ENCODE measurements around the gene PAQR4. TPM values are rescaled to one million over a fixed set of nuclear protein-coding genes. Genes with fewer than 3 reads are reported as not detected.

The PAQR4 gene
- total RNA-seq, 1 donor from 2014 or later: 10.9 TPM

DNA sequence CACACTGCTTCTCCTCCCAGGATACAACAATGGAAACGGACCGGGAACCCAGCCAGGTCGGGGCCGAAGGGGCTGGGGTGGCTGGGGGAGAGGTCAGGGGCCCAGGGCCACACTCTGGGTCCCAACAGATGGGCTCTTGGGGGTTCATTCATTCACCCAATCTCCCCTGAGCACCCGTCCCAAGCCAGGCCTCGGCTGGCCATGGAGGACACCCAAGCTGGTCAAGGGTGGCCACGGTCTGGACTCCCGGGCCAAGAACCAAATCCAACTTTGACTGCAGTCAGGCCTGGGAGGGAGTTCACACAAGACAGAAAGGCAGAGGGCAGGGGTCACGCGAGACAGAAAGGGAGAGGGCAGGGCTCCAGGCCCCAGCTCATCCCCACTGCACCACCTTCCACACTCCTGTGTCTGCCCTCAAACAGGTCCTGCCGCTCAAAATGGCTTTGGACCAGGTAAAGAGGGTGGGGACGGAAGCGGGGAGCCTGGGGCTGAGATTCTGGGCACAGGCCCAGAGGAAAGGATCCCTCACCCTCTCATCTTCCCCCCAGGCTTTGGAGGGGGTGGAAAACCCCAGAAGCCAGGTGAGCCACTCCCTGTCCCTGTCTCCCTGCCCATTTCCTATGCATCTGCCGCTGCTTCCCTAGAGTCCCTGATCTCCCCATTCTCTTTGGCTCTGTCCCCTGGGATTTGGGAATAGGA, 23.4 kb downstream of the PAQR4 start:
- DNase-seq (ENCODE audit: low spot score): no peak
- intact Hi-C loops (cut with DNase I): no loop called here

DNA sequence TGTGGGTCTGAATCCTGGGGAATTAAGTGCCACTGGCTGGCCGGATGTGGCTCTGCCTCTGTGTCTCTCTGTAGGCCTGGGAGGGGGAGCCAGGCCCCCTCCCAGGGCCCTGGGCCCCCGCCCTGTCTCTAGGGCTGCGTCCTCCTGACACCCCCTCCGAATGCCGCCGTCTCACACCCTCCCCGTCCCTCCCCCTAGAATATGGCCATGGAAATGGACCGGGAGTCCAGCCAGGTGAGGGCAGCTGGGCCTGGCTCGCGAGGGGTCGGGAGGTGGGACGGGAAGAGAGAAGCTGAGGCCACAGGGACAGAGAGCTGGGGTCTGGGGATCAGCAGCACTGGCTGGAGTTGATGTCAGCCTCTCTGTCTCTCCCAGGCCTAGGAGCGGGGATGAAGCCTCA, 27.1 kb downstream of the PAQR4 start:
- intact Hi-C loops (cut with DNase I): no loop called here
- no peak for DNase-seq (ENCODE audit: low spot score)

DNA sequence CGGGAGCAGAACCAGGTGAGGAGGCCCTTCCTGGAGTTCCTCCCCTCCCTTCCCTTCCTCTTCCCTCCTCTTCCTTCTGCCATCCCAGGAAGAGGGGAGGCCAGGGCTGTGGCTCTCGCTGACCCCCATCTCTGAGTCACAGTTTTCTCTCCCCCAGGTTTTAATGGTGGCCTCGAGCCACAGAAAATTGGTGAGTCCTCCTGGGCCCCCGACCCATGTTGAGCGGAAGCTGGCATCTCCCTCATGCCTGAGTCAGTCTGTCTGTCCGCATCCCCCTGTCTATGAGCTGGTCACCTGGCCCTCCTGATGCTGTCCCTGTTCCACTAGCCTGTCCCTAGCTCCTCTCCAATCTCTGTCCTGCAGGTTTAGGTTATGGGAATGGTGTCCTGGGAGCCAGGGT, 30.8 kb downstream of the PAQR4 start:
- intact Hi-C loops (cut with DNase I): no loop called here
- DNase-seq (ENCODE audit: low spot score): no peak

- no peak for DNase-seq (ENCODE audit: low spot score)
These were observed 31.4 kb downstream of the PAQR4 start for GRCh38 chr16:3000540-3000939.

DNA sequence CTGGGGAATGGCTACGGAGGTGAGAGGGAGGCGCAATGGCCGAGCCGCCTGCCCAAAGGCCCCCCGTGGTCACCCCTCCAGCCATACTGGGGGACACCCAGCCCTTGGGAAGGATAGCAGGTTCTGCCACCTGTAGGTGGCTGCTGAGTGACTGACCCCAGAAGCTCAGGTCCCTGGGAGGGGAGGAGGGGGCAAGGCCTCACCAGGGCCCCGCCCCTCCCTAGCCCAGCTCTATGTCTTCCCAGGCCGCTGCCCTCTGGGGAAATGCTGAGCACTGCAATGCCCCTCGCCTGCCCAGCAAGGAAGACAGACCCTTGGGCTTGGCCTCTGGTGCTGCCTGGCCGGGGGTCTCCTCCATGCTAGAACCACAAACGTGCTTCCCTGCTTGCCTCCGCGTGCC, 32.2 kb downstream of the PAQR4 start:
- intact Hi-C loops (cut with DNase I): no loop called here
- no peak for DNase-seq (ENCODE audit: low spot score)

More at GRCh38 chr16:3000540-3000939, 31.4 kb downstream of the PAQR4 start:
- intact Hi-C loops (cut with DNase I): no loop called here

DNA sequence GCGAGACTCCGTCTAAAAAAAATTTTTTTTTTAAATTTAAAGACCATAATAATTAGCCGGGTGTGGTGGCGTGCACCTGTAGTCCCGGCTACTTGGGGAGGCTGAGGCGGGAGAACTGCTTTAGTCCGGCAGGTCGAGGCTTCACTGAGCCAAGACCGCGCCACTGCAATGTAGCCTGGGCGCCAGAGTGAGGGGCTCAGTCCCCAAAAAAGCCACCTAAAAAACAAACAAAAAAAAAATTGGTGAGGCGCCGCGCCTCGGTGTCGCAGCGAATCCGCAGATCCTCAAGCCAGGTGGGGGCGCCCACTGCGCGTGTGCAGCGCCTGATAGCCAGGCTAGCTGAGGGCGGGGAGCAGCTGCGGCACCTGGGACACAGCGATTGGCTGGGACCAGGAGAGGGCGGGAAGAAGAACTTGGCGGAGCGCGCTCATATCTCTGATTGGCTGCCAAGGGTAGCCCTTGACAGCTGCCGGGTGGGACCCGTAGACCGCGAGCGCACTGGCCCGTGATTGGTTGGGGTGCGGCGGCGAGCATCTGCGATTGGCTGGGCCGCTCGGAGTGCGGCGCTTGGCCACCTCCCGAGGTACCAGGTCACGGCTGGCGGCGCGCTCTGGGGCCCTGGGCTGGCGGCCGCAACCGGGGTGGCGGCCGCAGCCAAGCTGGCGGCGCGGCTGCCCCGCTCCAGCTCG, 34.6 kb downstream of the PAQR4 start:
- intact Hi-C loops (cut with DNase I): loop anchor here (2.0 kb wide), 1 partner anchor 17 kb away; the partner anchor contains the start of gene TNFRSF12A
- DNase-seq (ENCODE audit: low spot score): peak; percentile 99

- no peak for DNase-seq (ENCODE audit: low spot score)
- intact Hi-C loops (cut with DNase I): loop anchor here (2.0 kb wide), 1 partner anchor 16 kb away; the partner anchor contains the start of gene TNFRSF12A
These were observed 35.2 kb downstream of the PAQR4 start for GRCh38 chr16:3004319-3004718.

DNA sequence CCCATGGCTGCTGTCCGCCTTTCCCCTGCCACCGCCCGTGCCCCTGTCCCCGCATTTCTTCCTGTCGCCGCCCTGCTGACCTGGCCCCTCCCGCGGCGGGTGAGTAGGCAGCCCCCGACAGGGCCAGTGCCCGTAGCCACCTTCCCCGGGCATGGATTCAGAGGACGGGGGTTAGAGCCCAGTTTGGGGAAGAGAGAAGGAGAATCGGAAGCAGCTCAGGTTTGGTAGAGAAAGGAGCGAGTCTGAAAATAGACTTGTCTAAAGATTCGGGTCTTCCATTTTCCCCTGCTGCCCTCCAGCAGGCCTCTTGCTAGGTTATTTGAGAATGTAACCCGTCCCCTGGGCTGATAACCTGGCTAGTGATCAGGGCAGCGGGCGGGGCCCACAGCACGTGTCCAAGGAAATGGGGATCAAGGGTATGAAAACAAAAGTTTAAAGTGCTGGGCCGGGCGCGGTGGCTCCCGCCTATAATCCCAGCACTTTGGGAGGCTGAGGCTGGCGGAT, 35.7 kb downstream of the PAQR4 start:
- intact Hi-C loops (cut with DNase I): loop anchor here (2.0 kb wide), 1 partner anchor 16 kb away; the partner anchor contains the start of gene TNFRSF12A
- no peak for DNase-seq (ENCODE audit: low spot score)

GRCh38 chr16:3007059-3007956, 38.2 kb downstream of the PAQR4 start:
- no peak for DNase-seq (ENCODE audit: low spot score)
- intact Hi-C loops (cut with DNase I): no loop called here

DNA sequence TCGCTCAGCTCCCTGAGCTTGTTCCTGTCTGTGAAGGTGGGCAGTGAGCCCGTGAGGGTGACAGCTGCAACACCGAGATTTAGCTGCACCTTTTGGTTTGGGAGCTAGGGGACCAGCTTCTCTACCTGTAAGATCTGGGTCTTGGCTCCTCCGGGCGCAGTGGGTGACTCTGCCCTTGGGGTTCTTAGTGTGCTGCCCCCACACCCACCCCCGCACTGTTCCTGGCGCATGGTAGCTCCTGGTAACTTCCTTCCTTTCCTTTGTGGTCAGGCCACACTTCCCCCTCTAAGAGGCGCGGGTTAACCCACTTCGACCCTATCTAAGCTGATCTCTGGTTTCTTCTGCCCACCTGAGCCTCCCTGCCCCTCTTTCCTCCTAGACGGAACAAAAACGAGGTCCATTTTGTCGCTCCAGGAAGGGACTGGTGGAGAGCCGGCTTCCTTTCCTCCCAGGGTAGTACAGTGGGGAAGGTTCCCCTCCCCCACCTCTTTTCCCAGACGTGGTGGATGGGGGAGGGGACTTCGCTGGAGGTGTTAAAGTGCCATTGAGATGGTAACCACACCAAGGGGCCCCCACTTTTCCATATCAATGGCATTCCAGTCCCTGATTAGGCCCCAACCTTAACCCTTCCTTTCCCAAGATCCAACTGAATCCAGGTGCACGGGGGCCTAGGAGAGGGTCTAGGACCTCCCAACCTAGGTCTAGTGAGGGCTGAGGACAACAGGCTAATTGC, 39.0 kb downstream of the PAQR4 start:
- no peak for DNase-seq (ENCODE audit: low spot score)
- intact Hi-C loops (cut with DNase I): no loop called here

DNA sequence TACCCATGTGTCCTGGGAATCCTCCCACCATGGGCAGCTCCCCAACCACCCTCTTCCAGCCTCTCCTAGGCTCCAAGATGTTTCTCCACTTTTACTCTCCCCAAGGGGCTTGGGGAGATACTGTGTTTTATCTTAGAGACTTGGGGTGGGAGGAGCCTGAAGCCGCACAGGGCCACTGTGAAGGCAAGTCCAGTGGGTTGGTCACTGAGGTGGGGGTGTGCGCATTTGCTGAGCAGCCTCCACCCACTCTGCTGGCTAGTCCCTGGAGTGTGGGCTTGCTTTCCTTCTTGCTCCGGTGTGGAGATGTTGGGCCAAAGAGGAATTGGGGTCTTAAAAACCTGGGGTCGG, 39.5 kb downstream of the PAQR4 start:
- no peak for DNase-seq (ENCODE audit: low spot score)
- intact Hi-C loops (cut with DNase I): no loop called here

- DNase-seq (ENCODE audit: low spot score): no peak
- intact Hi-C loops (cut with DNase I): no loop called here
These were observed 40.6 kb downstream of the PAQR4 start for GRCh38 chr16:3009568-3010390.

DNA sequence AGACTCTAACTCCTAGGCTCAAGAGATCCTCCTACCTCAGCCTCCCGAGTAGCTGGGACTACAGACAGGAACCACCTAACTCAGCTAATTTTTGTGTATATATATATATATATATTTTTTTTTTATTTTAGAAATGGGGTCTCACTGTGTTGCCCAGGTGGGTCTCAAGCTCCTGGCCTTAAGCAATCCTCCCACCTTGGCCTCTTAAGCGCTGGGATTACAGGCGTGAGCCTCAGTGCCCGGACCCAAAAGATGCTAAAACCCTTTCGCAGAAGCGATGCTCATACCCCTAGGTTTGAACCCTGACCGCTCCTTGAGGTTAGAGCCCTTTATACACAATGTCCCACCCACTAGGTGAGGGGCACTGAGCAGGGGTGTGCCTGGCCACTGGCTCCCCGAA, 41.4 kb downstream of the PAQR4 start:
- intact Hi-C loops (cut with DNase I): no loop called here
- no peak for DNase-seq (ENCODE audit: low spot score)

- DNase-seq (ENCODE audit: low spot score): no peak
- intact Hi-C loops (cut with DNase I): no loop called here
These were observed 43.1 kb downstream of the PAQR4 start for GRCh38 chr16:3012246-3012645.

- DNase-seq (ENCODE audit: low spot score): no peak
- intact Hi-C loops (cut with DNase I): no loop called here
These were observed 43.8 kb downstream of the PAQR4 start, which contains the start of gene CLDN9 for GRCh38 chr16:3012828-3013420. TSS of gene CLDN9 (plus strand) at chr16:3012923. CDS start at chr16:3013363, 440 bp downstream.

DNA sequence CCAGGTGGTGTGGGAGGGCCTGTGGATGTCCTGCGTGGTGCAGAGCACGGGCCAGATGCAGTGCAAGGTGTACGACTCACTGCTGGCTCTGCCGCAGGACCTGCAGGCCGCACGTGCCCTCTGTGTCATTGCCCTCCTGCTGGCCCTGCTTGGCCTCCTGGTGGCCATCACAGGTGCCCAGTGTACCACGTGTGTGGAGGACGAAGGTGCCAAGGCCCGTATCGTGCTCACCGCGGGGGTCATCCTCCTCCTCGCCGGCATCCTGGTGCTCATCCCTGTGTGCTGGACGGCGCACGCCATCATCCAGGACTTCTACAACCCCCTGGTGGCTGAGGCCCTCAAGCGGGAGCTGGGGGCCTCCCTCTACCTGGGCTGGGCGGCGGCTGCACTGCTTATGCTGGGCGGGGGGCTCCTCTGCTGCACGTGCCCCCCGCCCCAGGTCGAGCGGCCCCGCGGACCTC, 44.4 kb downstream of the PAQR4 start:
- DNase-seq (ENCODE audit: low spot score): no peak
- intact Hi-C loops (cut with DNase I): no loop called here

DNA sequence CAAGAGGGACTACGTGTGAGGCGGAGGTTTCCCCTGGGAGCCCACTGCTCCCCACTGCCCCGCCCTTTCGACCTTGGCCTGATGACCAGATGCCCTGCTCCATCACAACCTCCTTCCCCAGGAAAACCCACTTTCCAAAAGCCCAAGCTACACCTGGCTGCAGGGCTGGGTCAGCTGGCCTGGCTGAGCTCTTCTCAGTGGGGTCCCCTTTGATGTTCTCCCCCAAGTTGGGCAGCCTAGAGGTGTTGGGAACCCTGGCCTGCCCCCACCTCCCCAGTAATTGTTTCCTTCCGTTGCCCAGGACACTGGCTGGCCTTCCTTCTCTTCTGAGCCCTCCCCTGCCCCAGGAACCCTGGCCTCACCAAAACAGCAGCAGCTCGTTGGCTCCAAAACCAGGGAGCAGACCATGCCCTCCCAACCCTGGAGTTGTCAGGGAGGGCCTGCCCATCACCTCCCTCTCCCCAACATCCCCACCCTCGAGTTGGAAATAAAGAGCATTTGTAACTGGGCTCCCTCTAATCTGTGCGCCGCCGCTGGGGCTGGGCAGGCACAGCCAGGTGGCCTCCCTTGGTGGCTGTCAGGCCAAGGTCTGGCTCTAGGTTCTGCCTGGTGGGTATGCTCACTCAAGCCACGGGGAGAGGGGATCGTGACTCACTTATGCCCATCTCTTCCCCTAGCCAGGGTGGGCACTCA, 45.0 kb downstream of the PAQR4 start:
- intact Hi-C loops (cut with DNase I): no loop called here

More for the DNA sequence above, 45.0 kb downstream of the PAQR4 start:
- no peak for DNase-seq (ENCODE audit: low spot score)

Data from cardiac septum (tissue), 1 donor.